ENCODE results near the gene PAK6.

The PAK6 gene

GRCh38 chr15:40241269-40242212 is 2.7 kb downstream of the PAK6 start:
- DNase-seq (ENCODE audit: low spot score): no peak

GRCh38 chr15:40242213-40242599 is 3.3 kb downstream of the PAK6 start:
- no peak for DNase-seq (ENCODE audit: low spot score)

GRCh38 chr15:40242601-40243000 is 3.7 kb downstream of the PAK6 start:
- DNase-seq (ENCODE audit: low spot score): no peak

GRCh38 chr15:40243126-40243810 is 4.4 kb downstream of the PAK6 start:
- no peak for DNase-seq (ENCODE audit: low spot score)

GRCh38 chr15:40244961-40245523 is 6.2 kb downstream of the PAK6 start:
- DNase-seq (ENCODE audit: low spot score): no peak

- no peak for DNase-seq (ENCODE audit: low spot score)
These were observed 7.0 kb downstream of the PAK6 start for GRCh38 chr15:40245666-40246450.

GRCh38 chr15:40246496-40247280 is 7.8 kb downstream of the PAK6 start:
- no peak for DNase-seq (ENCODE audit: low spot score)

- no peak for DNase-seq (ENCODE audit: low spot score)
These were observed 8.6 kb downstream of the PAK6 start for GRCh38 chr15:40247406-40247971.

GRCh38 chr15:40248006-40248783 is 9.3 kb downstream of the PAK6 start:
- DNase-seq (ENCODE audit: low spot score): no peak

GRCh38 chr15:40249477-40250303 is 10.8 kb downstream of the PAK6 start:
- DNase-seq (ENCODE audit: low spot score): peak; percentile 55

- no peak for DNase-seq (ENCODE audit: low spot score)
These were observed 11.4 kb downstream of the PAK6 start for GRCh38 chr15:40250304-40250656.

- no peak for DNase-seq (ENCODE audit: low spot score)
These were observed 12.1 kb downstream of the PAK6 start for GRCh38 chr15:40250771-40251483.

GRCh38 chr15:40251486-40252140 is 12.8 kb downstream of the PAK6 start:
- DNase-seq (ENCODE audit: low spot score): no peak

GRCh38 chr15:40252141-40252437 is 13.2 kb downstream of the PAK6 start:
- DNase-seq (ENCODE audit: low spot score): no peak

GRCh38 chr15:40252438-40253166 is 13.7 kb downstream of the PAK6 start:
- DNase-seq (ENCODE audit: low spot score): no peak

- DNase-seq (ENCODE audit: low spot score): no peak
These were observed 14.4 kb downstream of the PAK6 start for GRCh38 chr15:40253167-40253790.

GRCh38 chr15:40254452-40254851 is 15.6 kb downstream of the PAK6 start:
- DNase-seq (ENCODE audit: low spot score): no peak
